Lower lobe of right lung (tissue), 2 donors: Measurements from ENCODE around the gene ZNF143. TPM values are rescaled to one million over a fixed set of nuclear protein-coding genes. Genes with fewer than 3 reads are reported as not detected.
"Not testable (repeated sequence)": the region's sequence is repeated elsewhere in the genome, so short reads cannot be mapped to it uniquely, and the experiment has no call there.

Experiments used
- ATAC-seq, 2 donors: fragments of 200-7000 bp; cut with Tn5 transposase; one replicate each; pipeline ENCODE4 v1.9.1; 2020 to 2022; ENCODE audit warnings: mild to moderate bottlenecking in 2 of 2, moderate library complexity in 2 of 2
- DNase-seq: peaks from one replicate; pipeline ENCODE4 v3.0.0-alpha.2; 2020
- H3K27ac ChIP-seq: fragments of 200-600 bp; one replicate; pipeline ENCODE4 v1.8.0; 2022
- H3K27me3 ChIP-seq: fragments of 200-600 bp; one replicate; pipeline ENCODE4 v1.8.0; 2022; ENCODE audit warnings: low read depth
- H3K36me3 ChIP-seq: fragments of 200-600 bp; one replicate; pipeline ENCODE4 v1.8.0; 2022; ENCODE audit warnings: mild to moderate bottlenecking
- H3K4me1 ChIP-seq: fragments of 200-600 bp; one replicate; pipeline ENCODE4 v1.8.0; 2022
- H3K4me3 ChIP-seq: fragments of 200-600 bp; one replicate; pipeline ENCODE4 v1.8.0; 2022; ENCODE audit warnings: mild to moderate bottlenecking
- H3K9me3 ChIP-seq: fragments of 200-600 bp; one replicate; pipeline ENCODE4 v1.8.0; 2022
- intact Hi-C: fragments of 100-400 bp; cut with DNase I; formaldehyde crosslinking; loops from one replicate; pipeline ENCODE4 v1.11.0; 2022
- total RNA-seq: library from RNA; stranded (reverse); fragmentation: NEBNext Ultra II Directional; extraction: Animal tissue kit (Norgen Biotek cat#: 25700); gene quantifications from one replicate; pipeline ENCODE4 v1.2.1, GENCODE V29; 2021
- TF ChIP-seq, protein P1 (sequence below): fragments of 200-600 bp; IDR thresholded peaks from one replicate; pipeline ENCODE4 v1.8.0; 2022; ENCODE audit warnings: antibody characterized with exemption, mild to moderate bottlenecking
- donor health status: DM: no; HTN: yes; CAD: no; lungs with severe emphysema.

The ZNF143 gene
- total RNA-seq, 1 donor from 2014 or later = 34.0 TPM

DNA sequence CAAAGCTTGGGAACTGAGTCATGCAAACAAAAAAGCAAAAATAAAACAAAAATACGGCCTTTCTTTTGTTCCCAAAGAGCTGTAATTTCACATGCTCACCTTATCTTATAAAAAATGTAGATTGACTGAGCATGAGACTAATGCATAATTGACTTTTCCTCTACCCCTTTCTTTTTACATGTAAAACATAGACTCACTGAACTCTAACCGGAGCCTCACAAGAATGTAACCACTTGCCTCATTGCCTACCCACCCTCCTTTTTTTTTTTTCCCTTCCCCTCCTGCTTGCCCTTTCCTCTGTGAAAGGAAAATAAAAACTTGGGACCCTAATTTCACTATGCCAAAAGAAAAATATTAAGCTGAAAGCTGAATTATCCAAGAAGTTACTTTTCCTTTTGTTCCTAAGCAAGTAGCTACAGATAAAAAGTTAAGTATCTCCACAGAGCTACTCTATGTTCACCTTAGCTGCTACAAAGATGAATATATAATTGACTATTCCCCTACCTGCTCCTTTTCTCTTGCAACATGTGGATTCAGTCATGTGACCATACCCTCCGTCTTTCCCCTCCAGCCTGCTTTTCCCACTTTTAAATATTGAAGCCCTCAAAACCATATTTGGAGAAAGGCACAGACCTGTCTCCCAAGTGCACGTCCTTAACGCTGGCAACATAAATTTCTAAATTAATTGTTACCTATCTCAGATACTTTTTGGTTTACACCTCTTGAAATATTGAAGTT lies 73.1 kb downstream of the ZNF143 start:
- TF ChIP-seq, protein P1, sequence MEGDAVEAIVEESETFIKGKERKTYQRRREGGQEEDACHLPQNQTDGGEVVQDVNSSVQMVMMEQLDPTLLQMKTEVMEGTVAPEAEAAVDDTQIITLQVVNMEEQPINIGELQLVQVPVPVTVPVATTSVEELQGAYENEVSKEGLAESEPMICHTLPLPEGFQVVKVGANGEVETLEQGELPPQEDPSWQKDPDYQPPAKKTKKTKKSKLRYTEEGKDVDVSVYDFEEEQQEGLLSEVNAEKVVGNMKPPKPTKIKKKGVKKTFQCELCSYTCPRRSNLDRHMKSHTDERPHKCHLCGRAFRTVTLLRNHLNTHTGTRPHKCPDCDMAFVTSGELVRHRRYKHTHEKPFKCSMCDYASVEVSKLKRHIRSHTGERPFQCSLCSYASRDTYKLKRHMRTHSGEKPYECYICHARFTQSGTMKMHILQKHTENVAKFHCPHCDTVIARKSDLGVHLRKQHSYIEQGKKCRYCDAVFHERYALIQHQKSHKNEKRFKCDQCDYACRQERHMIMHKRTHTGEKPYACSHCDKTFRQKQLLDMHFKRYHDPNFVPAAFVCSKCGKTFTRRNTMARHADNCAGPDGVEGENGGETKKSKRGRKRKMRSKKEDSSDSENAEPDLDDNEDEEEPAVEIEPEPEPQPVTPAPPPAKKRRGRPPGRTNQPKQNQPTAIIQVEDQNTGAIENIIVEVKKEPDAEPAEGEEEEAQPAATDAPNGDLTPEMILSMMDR = no peak
- no peak overlapping the region for H3K27ac ChIP-seq
- ATAC-seq (no peak), DNase-seq (no peak)
- peaks cover 23% of the 10 kb centered on the region for H3K4me1 ChIP-seq
- H3K36me3 ChIP-seq = no peaks in the 10 kb centered on the region
- intact Hi-C loops = loop anchor here (10.0 kb wide), 1 partner anchor 81 kb away; no protein-coding TSS in a partner anchor
- H3K27me3 ChIP-seq = no peaks in the 10 kb centered on the region
- H3K9me3 ChIP-seq = no peaks in the 10 kb centered on the region
- no peak overlapping the region for H3K4me3 ChIP-seq

DNA sequence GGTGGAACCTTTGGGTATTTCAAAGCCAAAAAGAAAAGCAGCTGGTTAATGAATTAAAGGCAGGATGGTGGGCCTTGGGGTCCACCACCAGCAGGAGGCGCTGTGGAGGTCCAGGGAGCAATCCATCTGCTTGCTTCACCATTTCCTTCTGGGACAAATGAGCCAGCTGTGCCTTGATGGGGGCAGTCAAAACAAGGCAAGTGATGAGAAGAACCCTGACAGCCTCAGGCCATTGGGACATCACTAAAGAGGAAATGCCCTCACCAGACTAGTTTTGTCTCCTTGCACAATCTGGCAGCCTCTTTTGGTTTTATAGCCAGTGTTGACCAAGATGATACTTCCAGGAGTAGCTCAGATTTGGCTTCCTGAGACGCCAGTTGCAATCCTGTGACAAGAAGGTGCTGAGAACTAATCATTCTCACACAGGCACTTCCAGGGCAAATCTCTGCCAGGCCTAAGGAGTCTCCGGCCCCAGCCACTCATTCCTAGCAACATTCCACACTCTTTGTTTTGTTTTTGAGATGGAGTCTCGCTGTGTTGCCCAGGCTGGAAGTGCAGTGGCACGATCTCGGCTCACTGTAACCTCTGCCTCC lies 74.5 kb downstream of the ZNF143 start:
- Histone ChIP-seq H3K27me3 (no peaks in the 10 kb centered on the region), H3K27ac (peak overlapping the region; percentile 41), H3K4me1 (peaks cover 13% of the 10 kb centered on the region), H3K4me3 (no peak overlapping the region), H3K36me3 (no peaks in the 10 kb centered on the region), H3K9me3 (no peaks in the 10 kb centered on the region)
- intact Hi-C loops = loop anchor here (10.0 kb wide), 1 partner anchor 80 kb away; no protein-coding TSS in a partner anchor
- DNase-seq (peak; percentile 86), ATAC-seq (peak; percentile 82 to 89)
- TF ChIP-seq, protein P1 = peak; percentile 88

DNA sequence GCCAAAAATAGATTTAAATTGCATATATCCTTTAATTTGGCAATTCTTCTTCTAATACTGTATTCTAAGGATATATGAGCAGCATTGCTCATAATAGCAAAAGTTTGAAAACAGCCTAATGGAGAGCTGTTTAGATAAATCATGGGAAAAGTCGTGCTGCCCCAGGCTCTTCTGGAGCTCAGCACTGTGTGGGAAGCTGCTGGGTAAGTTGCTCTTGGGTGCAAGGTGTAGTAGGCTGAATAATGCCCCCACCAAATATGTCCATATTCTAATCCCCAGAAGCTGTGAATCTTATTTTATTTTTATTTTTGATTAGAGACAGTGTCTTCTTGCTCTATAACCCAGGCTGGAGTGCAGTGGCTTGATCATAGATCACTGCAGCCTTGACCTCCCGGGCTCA lies 77.7 kb downstream of the ZNF143 start:
- Histone ChIP-seq H3K4me1 (peaks cover 9% of the 10 kb centered on the region), H3K36me3 (no peaks in the 10 kb centered on the region), H3K4me3 (no peak overlapping the region), H3K27ac (no peak overlapping the region), H3K9me3 (no peaks in the 10 kb centered on the region), H3K27me3 (no peaks in the 10 kb centered on the region)
- ATAC-seq (no peak), DNase-seq (no peak)
- intact Hi-C loops = loop anchor here (10.0 kb wide), 1 partner anchor 76 kb away; no protein-coding TSS in a partner anchor
- TF ChIP-seq, protein P1 = no peak

DNA sequence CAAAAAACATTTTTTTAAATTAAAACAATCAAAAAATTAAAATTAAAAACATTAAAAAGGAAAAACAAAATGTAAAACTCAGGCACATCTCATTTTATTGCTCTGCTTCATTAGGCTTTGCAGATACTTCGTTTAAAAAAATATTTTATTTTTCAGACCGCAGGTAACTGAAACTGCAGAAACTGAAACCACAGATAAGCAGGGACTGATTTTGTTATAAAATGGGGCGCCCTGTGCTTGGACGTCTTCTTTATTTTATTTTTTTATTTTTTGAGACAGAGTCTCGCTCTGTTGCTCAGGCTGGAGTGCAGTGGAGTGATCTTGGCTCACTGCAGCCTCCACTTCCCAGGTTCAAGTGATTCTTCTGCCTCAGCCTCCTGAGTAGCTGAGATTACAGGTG lies 88.4 kb downstream of the ZNF143 start:
- ATAC-seq, H3K4me1 ChIP-seq, H3K27ac ChIP-seq, H3K9me3 ChIP-seq, H3K27me3 ChIP-seq, DNase-seq, H3K4me3 ChIP-seq, H3K36me3 ChIP-seq, intact Hi-C loops: not testable (repeated sequence)

DNA sequence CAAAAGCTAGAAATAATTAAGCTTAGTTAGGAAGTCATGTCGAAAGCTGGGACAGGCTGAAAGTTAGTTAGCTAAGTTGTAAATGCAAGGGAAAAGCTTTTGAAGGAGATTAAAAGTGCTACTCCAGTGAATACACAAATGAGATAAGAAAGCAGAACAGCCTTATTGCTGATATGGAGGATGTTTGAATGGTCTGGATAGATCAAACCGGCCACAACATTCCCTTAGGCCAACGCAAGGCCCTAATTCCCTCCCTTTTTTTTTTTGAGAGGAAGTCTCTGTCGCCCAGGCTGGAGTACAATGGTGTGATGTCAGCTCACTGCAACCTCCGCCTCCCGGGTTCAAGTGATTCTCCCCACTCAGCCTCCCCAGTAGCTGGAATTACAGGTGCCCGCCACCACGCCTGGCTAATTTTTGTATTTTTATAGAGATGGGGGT lies 89.4 kb downstream of the ZNF143 start:
- TF ChIP-seq, protein P1 = no peak
- Histone ChIP-seq H3K27ac (no peak overlapping the region), H3K4me3 (no peak overlapping the region), H3K27me3 (no peaks in the 10 kb centered on the region), H3K4me1 (peaks cover 6% of the 10 kb centered on the region), H3K9me3 (no peaks in the 10 kb centered on the region), H3K36me3 (no peaks in the 10 kb centered on the region)
- ATAC-seq (peak; percentile 54 to 87), DNase-seq (no peak)
- intact Hi-C loops = no loop called here
